OCI-LY1 (cell line): Measurements from ENCODE around the gene ZNF862.

Experiments
- H2AFZ ChIP-seq: fragments of 200-600 bp; sonication (generic), shearing (Covaris generic); 2 replicates; pipeline ENCODE4 v1.6.0; 2014; ENCODE audit warnings: antibody characterized with exemption, mild to moderate bottlenecking, low read length
- H3F3A ChIP-seq: fragments of 200-600 bp; sonication (generic), shearing (Covaris generic); 2 replicates; pipeline ENCODE4 v1.6.0; 2014; ENCODE audit warnings: mild to moderate bottlenecking, antibody characterized with exemption, low read length, moderate library complexity; ENCODE audit not compliant: insufficient read depth
- H3K27ac ChIP-seq: fragments of 200-600 bp; sonication (generic); 2 replicates; pipeline ENCODE4 v1.5.1; 2014; ENCODE audit warnings: low read length, mixed run types, mild to moderate bottlenecking, low read depth; ENCODE audit not compliant: poor library complexity, severe bottlenecking
- H3K27me3 ChIP-seq: fragments of 200-600 bp; sonication (generic); 2 replicates; pipeline ENCODE4 v1.6.0; 2014; ENCODE audit warnings: antibody characterized with exemption, mild to moderate bottlenecking, low read length, moderate library complexity; ENCODE audit not compliant: insufficient read depth
- H3K36me3 ChIP-seq: fragments of 200-600 bp; sonication (generic); 2 replicates; pipeline ENCODE4 v1.6.1; 2014; ENCODE audit warnings: mild to moderate bottlenecking, antibody characterized with exemption, low read length, moderate library complexity, mixed read lengths; ENCODE audit not compliant: insufficient read depth
- H3K4me1 ChIP-seq: fragments of 200-600 bp; sonication (generic); 2 replicates; pipeline ENCODE4 v1.5.1; 2014; ENCODE audit warnings: mild to moderate bottlenecking, low read length, moderate library complexity; ENCODE audit not compliant: insufficient read depth, severe bottlenecking
- H3K4me2 ChIP-seq: fragments of 200-600 bp; sonication (generic), shearing (Covaris generic); 2 replicates; pipeline ENCODE4 v1.6.1; 2014; ENCODE audit warnings: low read length
- H3K4me3 ChIP-seq: fragments of 200-600 bp; sonication (generic); 2 replicates; pipeline ENCODE4 v1.5.1; 2014; ENCODE audit warnings: low read length, low read depth, mild to moderate bottlenecking, mixed read lengths; ENCODE audit not compliant: poor library complexity, severe bottlenecking
- H3K79me2 ChIP-seq: fragments of 200-600 bp; shearing (Covaris generic); 2 replicates; pipeline ENCODE4 v1.6.1; 2016; ENCODE audit warnings: mixed run types, low read length, mixed read lengths; ENCODE audit not compliant: insufficient read depth
- H3K9ac ChIP-seq: fragments of 200-600 bp; sonication (generic), shearing (Covaris generic); 2 replicates; pipeline ENCODE4 v1.6.1; 2014; ENCODE audit warnings: mild to moderate bottlenecking, low read length, mixed read lengths
- H3K9me2 ChIP-seq: fragments of 200-600 bp; sonication (generic), shearing (Covaris generic); 2 replicates; pipeline ENCODE4 v1.6.1; 2014; ENCODE audit warnings: low read depth, mild to moderate bottlenecking, low read length, mixed read lengths
- H3K9me3 ChIP-seq: fragments of 200-600 bp; shearing (Covaris generic); 2 replicates; pipeline ENCODE4 v1.6.1; 2014; ENCODE audit warnings: low read length, mixed read lengths
- H4K20me1 ChIP-seq: fragments of 200-600 bp; sonication (generic), shearing (Covaris generic); 2 replicates; pipeline ENCODE4 v1.6.0; 2016; ENCODE audit warnings: mild to moderate bottlenecking, low read length; ENCODE audit not compliant: insufficient read depth
- EZH2 ChIP-seq: fragments of 200-600 bp; sonication (generic), shearing (Covaris generic); IDR thresholded peaks from 2 replicates; pipeline ENCODE4 v1.8.0; 2017; ENCODE audit warnings: borderline replicate concordance, mixed run types, mild to moderate bottlenecking, antibody characterized with exemption, low read length, moderate library complexity, mixed read lengths
- TF ChIP-seq, protein P1 (sequence below): fragments of 200-600 bp; sonication (generic), shearing (Covaris generic); IDR thresholded peaks from 2 replicates; pipeline ENCODE4 v1.5.1; 2017; ENCODE audit warnings: mild to moderate bottlenecking, antibody characterized with exemption, low read length, moderate library complexity, mixed read lengths

Gene ZNF862

DNA sequence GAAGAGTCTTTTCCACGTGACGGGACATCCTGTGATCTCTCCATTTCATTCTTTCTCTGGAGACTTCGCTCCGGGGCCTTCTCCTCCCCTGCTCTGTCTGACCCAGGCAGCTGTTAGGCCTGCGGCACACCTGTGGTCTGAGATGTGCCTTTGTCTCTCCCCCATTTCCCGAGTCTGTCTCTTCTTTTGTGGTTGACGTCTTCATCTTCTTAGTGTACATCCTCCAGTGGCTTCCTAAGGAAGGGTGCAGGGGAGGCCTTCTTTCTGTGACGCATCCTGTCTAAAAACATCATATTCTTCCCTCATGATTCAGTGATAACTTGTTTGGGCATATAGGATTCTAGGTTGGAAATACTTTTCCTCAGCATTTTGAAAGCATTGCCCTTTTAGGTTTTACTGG is 18.4 kb downstream of the ZNF862 start:
- no peak overlapping the region for H3K27ac ChIP-seq
- no peaks in the 10 kb centered on the region for H3K36me3 ChIP-seq
- no peak overlapping the region for H3K9ac ChIP-seq

DNA sequence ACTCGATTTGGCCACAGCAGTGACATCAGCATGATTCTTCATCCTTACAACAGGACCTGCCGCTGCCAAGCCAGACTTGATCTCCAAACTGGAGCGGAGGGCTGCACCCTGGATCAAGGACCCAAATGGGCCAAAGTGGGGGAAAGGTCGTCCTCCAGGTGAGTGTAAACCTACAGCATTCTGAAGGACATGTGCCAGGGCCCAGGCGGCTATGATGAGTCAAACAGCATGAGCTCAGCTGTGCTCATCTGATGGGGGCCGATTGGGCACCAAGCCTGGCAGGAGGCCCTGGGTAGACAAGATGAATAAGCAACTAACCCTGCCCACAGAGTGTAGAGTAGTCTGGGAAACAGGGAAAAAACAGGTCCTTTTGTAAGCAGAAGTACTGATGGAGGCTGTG is 21.2 kb downstream of the ZNF862 start:
- H3K27me3 ChIP-seq: no peaks in the 10 kb centered on the region; the same call in 1 of the 2 replicates
- H3K27ac ChIP-seq: no peak overlapping the region
- TF ChIP-seq EZH2: no peak
- TF ChIP-seq, protein P1, sequence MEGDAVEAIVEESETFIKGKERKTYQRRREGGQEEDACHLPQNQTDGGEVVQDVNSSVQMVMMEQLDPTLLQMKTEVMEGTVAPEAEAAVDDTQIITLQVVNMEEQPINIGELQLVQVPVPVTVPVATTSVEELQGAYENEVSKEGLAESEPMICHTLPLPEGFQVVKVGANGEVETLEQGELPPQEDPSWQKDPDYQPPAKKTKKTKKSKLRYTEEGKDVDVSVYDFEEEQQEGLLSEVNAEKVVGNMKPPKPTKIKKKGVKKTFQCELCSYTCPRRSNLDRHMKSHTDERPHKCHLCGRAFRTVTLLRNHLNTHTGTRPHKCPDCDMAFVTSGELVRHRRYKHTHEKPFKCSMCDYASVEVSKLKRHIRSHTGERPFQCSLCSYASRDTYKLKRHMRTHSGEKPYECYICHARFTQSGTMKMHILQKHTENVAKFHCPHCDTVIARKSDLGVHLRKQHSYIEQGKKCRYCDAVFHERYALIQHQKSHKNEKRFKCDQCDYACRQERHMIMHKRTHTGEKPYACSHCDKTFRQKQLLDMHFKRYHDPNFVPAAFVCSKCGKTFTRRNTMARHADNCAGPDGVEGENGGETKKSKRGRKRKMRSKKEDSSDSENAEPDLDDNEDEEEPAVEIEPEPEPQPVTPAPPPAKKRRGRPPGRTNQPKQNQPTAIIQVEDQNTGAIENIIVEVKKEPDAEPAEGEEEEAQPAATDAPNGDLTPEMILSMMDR: no peak
- H3K4me1 ChIP-seq: no peaks in the 10 kb centered on the region
- no peak overlapping the region for H3K4me2 ChIP-seq
- no peaks in the 10 kb centered on the region for H3K9me3 ChIP-seq
- no peaks in the 10 kb centered on the region for H3F3A ChIP-seq
- H3K4me3 ChIP-seq: no peak overlapping the region
- no peaks in the 10 kb centered on the region for H3K79me2 ChIP-seq
- H3K9ac ChIP-seq: no peak overlapping the region
- H2AFZ ChIP-seq: no peak overlapping the region
- H3K36me3 ChIP-seq: no peaks in the 10 kb centered on the region
- no peaks in the 10 kb centered on the region for H3K9me2 ChIP-seq
- H4K20me1 ChIP-seq: no peaks in the 10 kb centered on the region

More for the DNA sequence above, 18.4 kb downstream of the ZNF862 start:
- Histone ChIP-seq H3K4me2 (no peak overlapping the region), H4K20me1 (no peaks in the 10 kb centered on the region), H3K4me1 (no peaks in the 10 kb centered on the region), H2AFZ (no peak overlapping the region), H3K9me3 (no peaks in the 10 kb centered on the region), H3K27me3 (no peaks in the 10 kb centered on the region; the same call in 1 of the 2 replicates), H3F3A (no peaks in the 10 kb centered on the region), H3K9me2 (no peaks in the 10 kb centered on the region), H3K4me3 (no peak overlapping the region), H3K79me2 (no peaks in the 10 kb centered on the region)
- TF ChIP-seq EZH2: no peak
- TF ChIP-seq, protein P1: no peak

DNA sequence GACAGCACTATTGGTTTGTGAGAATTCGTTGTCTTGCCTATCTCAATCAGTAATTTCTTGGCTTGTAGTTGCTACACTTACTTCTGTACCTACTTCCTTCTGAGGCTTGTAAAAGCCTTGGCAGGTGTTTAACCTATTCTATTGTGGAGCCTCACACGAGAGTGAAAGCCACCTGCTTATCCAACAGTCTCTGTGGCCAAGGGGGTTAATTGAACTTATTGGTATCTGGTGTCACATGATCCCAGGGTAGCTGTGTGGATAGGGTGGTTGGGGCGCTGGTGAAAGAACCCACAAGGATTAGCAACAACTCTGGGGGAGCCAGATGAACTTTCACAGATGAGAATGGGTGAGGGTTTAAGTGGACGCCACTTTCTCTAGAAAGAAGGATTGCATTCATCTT is 21.7 kb downstream of the ZNF862 start:
- Histone ChIP-seq H3K4me1 (no peaks in the 10 kb centered on the region), H3K27ac (no peak overlapping the region), H3F3A (no peaks in the 10 kb centered on the region), H3K4me2 (no peak overlapping the region), H3K79me2 (no peaks in the 10 kb centered on the region), H3K4me3 (no peak overlapping the region), H3K9me2 (no peaks in the 10 kb centered on the region), H3K36me3 (no peaks in the 10 kb centered on the region), H3K27me3 (no peaks in the 10 kb centered on the region; the same call in 1 of the 2 replicates), H3K9me3 (no peaks in the 10 kb centered on the region), H2AFZ (no peak overlapping the region), H3K9ac (no peak overlapping the region), H4K20me1 (no peaks in the 10 kb centered on the region)
- no peak for TF ChIP-seq EZH2
- TF ChIP-seq, protein P1: no peak
